NCI-H524 treated with DMSO at 0.1 percent for 48 hours (cell line): Measurements from ENCODE around the gene TRPM3.
"Not testable (repeated sequence)": the region's sequence is repeated elsewhere in the genome, so short reads cannot be mapped to it uniquely, and the experiment has no call there.

Experiments
- DNase-seq: peaks from one replicate; lab custom pipeline; 2025; lab: John Stamatoyannopoulos, UW

TRPM3 gene

DNA sequence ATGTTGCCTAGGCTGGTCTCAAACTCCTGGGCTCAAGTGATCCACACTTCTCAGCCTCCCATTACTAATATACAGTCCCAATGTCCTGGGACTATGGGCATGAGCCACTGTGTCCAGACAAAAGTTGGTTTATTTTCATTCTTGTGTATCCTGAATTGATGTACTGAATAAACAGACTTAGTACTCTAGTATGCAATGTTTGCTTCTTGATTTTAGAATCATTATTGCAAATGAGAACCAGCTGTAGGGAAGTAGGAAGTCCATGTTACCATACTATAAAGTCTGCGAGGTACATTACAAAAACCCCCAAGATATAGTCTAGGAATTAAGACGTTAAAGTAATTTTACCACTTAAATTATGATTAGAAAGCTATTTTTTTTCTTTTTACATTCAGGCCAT is 372.4 kb downstream of the TRPM3 start:
- no peak for DNase-seq

DNA sequence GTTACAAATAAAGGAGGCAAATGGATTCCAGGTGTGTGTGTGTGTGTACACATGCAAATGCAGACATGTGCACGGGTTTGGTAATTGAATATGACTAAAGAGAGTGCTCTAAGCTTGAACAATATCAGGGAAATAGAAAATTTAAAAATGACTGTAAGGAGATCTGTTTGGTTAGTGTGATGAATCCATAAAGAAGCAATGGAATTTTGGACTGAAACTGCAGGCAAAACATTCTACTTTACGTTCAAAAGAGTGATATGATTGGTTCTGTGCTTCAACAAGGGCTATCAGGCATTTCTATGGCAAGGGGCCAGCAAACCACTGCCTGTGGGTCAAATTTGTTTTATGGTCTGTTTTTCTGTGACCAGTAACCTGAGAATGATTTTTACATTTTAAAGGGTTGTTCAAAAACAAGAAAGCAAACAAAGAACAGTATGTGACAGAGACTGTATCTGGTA is 374.1 kb downstream of the TRPM3 start:
- DNase-seq: no peak

DNA sequence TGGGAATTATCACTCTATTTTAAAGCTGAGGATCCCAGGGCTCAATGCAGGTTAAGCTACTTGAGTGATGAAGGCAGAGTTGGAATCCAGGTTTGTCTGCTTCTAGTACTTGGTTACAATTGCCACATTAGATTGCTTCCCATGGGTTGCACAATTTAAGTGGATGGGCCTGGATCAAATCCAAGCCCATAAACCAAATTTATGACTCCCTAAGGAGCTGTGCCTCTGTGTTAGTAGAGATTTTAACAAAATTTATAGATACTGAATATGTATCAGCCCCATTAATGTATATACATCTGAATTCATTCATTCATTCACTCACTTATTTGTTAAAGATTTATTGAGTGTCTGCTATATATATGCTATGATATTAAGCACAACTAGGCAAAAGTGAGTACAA is 374.7 kb downstream of the TRPM3 start:
- DNase-seq: no peak

DNA sequence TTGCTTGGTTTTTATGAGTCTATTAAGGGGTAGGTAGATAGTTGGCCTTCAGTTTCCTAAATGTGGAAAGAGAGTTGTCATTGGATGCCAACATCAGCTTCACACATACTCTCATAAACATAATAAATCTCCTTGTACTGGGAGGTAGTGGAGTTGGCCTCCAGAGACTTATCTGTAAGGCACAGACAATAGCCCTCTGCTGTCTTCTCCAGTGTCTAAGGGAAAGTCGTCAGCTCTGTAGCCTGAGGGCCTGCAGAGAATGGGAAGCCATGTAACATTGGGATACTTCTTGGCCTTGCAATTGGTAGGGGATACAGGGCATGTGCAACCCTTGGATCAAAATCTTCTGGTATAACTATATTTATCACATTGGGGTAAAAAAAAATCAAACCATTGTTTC is 375.1 kb downstream of the TRPM3 start:
- no peak for DNase-seq

DNA sequence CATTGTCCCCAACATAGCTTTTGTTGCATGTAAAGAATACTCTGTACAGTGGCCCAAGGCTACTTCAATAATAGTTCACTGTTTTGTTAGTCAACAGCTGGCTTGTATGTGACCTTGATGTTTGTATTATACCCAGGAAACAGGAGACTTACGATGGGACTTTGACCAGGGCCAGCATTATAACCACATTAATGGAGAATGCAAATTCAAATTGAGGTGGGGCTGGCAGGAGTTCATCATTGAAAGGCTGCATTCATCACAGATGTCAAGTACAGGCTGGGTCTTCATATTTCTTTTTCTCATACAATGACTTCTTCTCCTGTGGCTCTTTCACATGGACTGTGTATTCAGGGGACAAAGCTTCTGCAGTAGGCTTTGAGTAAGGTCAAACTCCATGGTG is 396.6 kb downstream of the TRPM3 start:
- not testable (repeated sequence) for DNase-seq

DNA sequence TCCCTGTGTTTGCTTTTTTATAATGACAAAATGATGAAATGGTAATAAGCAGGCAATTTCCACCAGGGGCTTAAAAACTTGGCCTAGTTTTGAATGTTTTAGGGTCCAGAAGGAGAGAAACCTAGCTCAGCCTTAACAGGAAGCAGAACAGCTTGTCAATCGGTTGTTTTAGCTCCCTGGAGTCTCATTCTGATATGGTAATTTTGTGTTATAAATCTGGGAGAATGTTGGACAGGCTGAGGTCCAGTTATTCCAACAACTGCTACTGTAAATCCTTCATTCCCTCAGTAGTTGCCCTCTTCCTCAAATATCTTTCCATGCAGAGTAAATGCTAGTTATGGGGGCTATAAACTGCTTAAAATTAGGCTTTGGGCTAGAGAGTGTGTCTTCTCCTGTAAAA is 397.4 kb downstream of the TRPM3 start:
- DNase-seq: not testable (repeated sequence)

DNA sequence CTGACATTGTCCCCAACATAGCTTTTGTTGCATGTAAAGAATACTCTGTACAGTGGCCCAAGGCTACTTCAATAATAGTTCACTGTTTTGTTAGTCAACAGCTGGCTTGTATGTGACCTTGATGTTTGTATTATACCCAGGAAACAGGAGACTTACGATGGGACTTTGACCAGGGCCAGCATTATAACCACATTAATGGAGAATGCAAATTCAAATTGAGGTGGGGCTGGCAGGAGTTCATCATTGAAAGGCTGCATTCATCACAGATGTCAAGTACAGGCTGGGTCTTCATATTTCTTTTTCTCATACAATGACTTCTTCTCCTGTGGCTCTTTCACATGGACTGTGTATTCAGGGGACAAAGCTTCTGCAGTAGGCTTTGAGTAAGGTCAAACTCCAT is 414.6 kb downstream of the TRPM3 start:
- not testable (repeated sequence) for DNase-seq

DNA sequence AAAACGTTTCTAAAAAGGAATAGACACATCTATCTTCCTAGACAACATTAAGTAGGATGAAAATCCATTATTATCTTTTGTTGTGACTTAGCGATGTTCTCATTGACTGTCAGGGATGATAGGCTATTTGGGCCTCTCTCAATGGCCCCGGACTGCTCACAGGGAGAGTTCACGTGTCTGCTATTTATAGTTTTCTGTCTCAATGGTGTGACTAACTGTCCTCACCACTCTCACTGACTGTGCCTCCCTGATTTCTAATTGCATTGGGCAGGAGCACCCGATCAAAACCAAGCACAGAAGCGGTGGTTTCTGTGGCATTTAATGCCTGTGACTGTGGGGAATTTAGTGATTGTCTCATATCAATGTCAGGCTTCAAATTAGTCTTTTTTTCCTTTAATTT is 420.3 kb downstream of the TRPM3 start:
- DNase-seq: no peak

DNA sequence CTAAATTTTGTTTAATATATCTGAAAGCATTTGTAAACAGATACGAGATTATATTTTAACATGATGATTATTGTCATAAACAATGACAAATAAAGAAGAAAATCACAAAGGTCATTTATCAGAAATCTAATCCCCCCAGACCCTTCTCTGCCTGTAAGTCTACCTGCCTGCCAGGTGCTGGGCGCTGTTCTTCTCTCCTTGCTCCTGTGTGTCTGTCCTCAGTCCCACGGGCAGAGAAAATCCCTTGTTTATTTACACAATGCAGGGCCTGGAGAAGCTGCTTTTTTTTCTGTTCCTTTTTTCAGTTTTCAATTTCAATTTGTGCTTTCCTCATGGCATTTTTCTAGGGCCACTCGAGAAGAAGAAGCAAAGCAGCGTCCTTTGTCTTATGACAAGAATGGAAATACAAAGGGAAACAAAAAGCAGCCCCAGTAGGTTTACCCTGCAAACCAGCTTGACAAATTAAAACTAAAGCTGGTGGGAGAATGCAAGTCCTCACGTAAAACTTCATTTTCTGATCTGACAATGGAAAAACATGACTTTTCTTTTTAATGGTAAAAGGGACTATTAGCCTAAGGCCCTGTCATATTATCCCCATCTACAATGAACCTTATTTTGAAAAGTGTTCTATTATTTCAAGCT is 424.6 kb downstream of the TRPM3 start:
- DNase-seq: no peak

DNA sequence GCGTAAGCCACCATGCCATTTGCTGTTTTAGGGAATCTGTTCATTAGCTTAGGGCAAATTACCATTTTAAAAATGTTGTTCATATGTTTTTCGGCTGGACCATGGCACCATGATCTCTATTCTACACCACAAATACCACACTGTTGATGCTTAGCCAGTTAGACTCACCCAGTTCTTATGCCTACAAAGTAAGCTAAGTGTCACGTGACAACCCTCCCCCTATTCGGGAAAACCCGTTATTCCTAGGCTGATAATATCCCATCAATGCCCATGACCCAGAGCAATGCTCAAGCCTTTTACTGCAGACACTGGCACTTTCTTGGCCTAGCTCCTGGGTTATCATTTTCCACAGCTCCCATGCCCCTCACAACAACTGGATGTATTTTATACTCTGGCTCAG is 426.7 kb downstream of the TRPM3 start:
- no peak for DNase-seq

DNA sequence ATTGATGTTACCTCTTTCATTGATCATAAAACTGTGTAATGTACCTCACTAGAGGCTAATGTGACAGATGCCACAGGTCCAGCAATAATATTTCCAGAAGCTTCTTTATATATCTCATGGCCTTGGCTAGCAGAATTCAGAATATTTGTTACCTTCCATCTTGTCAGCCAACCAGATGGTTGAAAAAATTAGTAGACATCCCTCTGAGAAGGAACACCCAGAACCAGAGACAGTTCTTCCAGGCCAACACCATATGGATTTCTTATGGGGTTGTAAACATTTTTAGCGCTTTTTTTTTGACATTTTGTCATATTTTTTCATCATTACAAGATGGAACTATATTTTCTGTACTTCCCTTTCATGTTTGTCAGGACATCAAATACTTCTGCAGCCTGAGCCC is 428.2 kb downstream of the TRPM3 start:
- no peak for DNase-seq

DNA sequence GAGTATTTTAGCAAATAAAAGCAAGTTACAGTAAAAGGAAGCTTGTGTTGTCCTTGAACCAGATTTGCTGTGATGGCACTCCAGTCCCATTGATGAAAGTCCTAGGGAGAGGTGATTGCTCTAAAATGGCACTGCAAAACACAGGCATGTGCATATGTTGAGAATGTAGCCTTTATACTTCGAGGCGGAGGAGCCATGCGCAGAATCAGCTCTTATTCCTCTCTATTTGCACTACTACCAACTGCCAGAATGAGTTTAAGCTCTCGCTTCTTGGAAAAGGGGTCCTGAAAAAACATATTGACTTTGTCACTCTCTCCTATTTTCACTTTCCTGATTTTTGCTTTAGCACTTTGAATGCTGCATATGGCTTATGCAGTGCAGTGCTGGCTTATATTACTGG is 429.0 kb downstream of the TRPM3 start:
- DNase-seq: no peak

DNA sequence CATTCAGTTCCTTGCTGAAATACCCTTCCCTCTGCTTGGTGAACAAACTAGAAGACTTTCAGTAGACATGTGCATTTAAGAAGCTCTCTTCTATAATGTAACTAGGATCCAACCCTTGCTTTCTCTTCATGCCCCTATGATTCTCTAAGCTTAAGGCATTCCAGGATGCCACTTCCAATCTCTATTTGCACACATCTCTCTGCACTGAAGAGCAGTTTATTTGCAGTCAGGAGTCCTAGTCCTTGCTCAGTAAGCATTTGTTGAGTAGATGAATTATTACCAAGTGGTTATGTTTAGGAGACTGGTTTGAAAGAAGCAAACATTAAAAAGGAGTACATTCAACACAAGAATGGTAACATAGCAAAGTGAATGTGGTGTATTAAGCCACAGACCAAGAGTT is 432.7 kb downstream of the TRPM3 start:
- DNase-seq: no peak

DNA sequence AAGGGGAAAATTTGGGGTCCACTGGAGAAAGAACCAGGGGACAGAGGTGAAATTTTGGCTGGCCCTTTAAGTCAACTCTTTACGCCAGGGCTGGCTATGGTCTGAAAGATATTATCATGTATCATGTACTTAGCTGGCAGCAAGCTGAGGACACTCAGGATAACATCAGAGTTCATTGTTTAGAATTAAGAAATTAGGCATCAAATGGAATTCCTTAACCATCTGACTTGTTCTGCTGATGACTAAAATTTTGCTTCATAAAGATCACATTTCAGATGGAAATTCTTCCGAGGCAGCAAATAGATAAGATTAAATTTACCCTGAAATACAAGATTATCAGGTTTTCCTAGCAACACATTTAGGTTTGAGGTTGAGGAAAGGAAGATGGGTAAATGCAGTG is 437.6 kb downstream of the TRPM3 start:
- no peak for DNase-seq

DNA sequence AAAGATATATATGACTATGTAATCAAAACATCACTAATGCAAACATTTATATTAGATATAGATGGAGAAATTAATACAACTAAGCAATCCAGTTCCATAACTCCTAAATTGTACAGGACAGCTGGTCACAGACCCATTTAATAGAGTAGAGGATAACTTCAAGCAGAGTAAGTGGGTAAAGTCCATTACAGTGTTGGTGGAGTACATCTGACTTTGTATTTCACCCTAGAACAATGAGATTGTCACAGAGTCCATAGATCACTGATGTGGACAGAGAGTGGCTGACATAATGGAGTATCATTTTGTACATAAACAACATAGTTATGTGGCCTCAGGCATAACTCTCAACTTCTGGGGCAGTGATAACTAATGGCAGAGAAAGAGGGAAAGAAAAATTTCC is 439.1 kb downstream of the TRPM3 start:
- DNase-seq: no peak

DNA sequence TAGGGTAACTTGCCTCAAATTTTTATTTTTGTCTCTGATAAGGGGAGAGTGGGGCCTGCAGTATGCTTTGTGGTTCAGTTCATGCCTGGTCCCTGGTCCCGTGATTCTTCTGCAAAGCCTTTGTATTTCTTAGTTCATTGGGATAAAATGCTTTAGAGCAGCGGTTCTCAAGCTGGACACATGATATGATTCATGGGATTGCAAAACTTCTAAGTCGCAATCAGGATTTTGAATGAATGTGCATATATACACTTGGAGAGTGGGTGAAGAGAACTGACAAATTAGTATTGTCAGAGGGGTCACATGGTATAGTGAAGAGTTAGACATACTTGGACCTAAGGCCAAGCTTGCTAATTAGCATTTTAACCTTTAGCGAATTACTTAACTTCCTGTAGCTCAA is 441.6 kb downstream of the TRPM3 start:
- no peak for DNase-seq

DNA sequence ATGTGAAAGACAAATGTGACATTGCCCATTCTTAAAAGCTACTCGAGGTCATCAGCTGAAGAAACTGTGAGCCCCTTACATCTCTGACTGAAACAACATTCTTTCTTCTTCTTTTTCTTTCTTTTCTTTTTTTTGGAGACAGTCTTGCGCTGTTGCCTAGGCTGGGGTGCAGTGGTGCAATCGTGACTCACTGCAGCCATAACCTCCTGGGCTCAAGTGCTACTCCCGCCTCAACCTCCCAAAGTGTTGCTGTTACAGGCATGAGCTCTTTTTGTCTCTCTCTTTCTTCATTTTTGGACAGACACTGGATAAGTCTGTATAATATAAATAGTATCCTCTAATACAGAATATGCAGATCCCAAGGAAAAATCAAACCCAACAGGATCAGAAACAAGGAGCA is 443.3 kb downstream of the TRPM3 start:
- no peak for DNase-seq

DNA sequence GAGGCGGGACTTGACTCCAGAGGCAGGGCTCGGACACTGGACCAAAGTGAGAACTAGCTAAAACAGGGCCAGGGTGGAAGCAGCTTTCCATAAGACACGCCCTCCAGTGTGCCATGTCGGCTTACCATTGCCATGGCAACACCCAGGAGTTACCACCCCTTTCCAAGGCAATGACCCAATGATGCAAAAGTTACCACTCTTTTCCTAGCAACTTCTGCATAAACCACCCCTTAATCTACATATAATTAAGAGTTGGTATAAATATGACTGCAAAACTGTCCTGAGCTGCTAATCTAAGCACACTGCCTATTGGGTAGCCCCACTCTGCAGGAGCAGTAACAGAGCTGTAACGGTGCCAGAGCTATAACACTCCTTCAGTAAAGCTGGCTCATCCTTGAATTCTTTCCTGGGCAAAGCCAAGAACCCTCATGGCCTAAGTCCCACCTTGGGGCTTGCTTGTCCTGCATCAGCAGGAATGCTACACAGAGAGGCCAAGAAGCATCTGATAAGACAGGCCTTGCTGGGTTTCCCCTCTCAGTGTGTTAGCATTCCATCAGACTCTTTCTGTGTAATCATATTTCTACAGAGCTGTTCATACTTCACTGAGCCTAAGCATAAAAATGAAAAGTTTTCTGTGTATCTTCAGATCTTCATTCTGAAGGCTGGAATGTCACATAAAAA is 444.2 kb downstream of the TRPM3 start:
- no peak for DNase-seq

DNA sequence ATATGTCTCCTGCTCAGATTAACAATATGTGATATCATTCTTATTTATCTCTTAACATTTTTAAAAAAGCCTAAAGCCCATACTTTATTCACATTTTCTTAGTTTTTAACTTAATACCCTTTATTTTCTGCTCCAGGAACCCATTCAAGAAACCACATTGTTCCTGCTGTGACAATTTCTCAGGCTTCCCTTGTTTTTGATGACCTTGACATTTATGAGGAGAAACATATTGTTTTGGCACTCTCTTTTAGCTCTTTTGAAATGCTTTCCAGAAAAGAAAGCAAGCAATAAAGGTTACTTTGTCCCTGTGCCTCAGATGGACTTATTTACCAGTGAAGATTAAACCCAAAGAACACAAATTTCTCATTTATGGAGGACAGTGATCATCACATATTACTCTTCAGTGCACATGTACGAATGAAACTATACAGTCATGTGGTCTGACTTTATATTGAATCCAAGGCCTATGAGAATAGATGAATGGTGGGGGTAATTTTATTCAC is 445.5 kb downstream of the TRPM3 start:
- DNase-seq: no peak

DNA sequence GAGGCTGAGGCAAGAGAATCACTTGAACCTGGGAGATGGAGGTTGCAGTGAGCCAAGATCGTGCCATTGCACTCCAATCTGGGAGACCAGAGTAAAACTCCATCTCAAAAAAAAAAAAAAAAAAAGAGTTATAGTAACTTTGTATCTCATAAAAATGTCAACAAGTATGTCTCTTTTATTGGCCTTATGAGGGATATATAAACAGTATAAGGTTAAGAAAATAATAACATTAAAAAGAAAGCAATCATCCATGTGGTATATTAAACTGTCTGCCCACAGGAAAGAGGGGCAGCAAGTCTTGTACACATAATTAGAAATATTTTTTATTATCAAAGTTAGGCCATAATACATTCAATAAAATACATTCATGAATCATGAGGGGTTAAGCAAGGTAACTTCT is 447.6 kb downstream of the TRPM3 start:
- DNase-seq: no peak

DNA sequence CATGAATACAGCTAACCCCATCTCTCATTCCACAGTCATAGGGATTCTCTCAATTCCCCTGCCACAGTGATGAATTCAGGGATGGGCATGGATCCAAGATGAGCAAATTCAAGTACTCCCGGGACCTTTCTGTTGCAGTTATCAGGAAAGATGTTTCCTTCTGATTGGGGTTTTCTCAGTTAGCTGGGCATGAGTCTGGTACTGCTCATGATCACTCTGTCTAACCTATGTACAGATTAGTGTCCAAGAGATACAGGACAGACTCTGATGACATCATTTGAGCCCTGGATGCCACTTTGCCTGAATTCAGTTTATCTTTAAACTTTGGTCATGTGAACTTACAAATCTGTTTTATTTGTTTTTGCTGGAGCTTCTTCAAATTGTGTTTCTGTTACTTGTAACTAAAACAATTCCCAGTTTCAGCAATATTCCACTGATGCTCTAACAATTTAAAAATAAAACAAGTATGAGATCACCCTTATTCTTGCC is 449.2 kb downstream of the TRPM3 start:
- no peak for DNase-seq

DNA sequence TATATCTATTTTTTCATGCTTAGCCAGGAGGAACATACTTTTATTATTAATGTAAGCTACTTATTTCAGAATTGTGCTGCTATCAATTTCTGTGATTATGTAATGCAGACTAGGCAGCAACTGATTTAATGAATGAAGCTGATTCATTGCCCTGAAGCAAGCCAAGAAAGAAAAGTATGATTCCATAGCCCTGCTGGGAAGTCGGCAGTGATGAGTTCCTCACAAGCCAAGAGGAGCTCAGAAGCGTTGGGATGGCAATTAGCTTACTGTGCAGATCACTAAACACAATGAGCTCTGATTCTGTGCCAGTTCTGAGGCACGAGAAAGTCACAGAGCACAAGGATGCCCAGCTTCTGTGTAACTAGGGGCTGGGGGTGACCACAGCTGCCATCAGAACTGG is 452.7 kb downstream of the TRPM3 start:
- no peak for DNase-seq

DNA sequence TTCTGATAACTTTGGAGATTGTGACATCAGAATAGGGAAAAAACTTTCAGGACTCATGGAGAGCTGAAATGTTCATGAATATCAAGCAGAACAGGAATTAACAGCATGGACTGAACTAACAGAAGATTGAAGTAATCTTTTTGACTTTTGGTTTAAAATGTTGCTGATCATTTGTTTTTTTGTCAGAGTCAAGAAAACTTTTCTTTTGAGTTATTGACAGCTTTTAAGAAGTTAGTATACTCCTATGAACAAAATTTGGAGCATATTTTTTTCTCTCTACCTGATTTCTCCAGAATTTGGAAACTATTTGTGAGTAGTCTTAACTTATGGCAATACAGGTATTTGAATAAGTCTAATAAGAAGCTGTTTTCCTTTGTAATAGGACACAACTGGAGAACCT is 462.7 kb downstream of the TRPM3 start:
- no peak for DNase-seq

DNA sequence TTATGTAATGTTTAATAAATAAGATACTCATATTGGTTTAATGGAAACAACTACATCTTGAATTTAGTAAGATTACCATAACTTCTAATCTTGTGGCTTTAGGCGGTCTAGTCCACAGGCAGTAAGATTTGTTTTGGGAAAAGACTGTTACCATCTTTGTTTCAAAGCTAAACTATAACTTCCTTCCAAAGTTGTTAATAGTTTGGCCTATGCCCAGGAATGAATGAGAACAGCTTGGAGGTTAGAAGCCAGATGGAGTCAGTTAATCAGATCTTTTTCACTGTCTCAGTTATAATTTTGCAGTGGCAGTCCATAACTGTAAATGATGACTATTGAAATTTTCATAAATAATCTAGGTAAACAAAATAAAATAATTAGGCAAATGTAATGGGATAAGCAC is 465.1 kb downstream of the TRPM3 start:
- DNase-seq: no peak
